Body of pancreas (tissue), 4 donors: ENCODE data around the gene OR8D1. TPM values are rescaled to one million over a fixed set of nuclear protein-coding genes. Genes with fewer than 3 reads are reported as not detected.
A peak's percentile ranks its signal among the peaks of the same experiment; 100 is the strongest.

Experiments used
- ATAC-seq: fragments of 150-250 bp; one replicate; pipeline ENCODE4 v1.9.1; 2016
- DNase-seq, 4 donors: peaks; one replicate each; pipeline ENCODE4 v3.0.0-alpha.2; 2019
- H3K27ac ChIP-seq, 4 donors: fragments of 200-600 bp; sonication (generic); 1 replicate in 3 of 4; 2 replicates in 1 of 4; pipeline versions ENCODE4 v1.5.1 to v1.6.1; 2016 to 2019; ENCODE audit warnings: mild to moderate bottlenecking in 1 of 4, mixed read lengths in 1 of 4, moderate library complexity in 1 of 4
- H3K27me3 ChIP-seq, 2 donors: fragments of 200-600 bp; sonication (generic); one replicate each; pipeline ENCODE4 v1.6.0; 2016; ENCODE audit warnings: mild to moderate bottlenecking in 1 of 2
- H3K36me3 ChIP-seq, 2 donors: fragments of 200-600 bp; sonication (generic); replicated peaks in 1 of 2; 2 replicates each; pipeline ENCODE4 v1.5.1; 2016; ENCODE audit warnings: low read depth in 2 of 2; ENCODE audit not compliant: insufficient read depth in 1 of 2
- H3K4me1 ChIP-seq: fragments of 200-600 bp; sonication (generic); one replicate; pipeline ENCODE4 v1.6.0; 2016
- H3K4me3 ChIP-seq, 2 donors: fragments of 200-600 bp; sonication (generic); 1 replicate in 1 of 2; 2 replicates in 1 of 2; pipeline ENCODE4 v1.5.1; 2016 to 2019
- H3K9me3 ChIP-seq, 3 donors: fragments of 200-600 bp; sonication (generic); 1 replicate in 2 of 3; 2 replicates in 1 of 3; pipeline ENCODE4 v1.5.1; 2016
- CTCF ChIP-seq, 7 experiments: fragments of 450-650 bp in 4 of 7; fragments of 200-600 bp in 3 of 7; sonication (generic) in 3 of 7; IDR thresholded peaks; one replicate each; pipeline ENCODE4 v1.5.1; 2016 to 2019; ENCODE audit warnings: antibody characterized with exemption in 7 of 7
- POLR2A ChIP-seq, 3 donors: fragments of 450-650 bp; IDR thresholded peaks; one replicate each; pipeline ENCODE4 v1.6.1; 2016; ENCODE audit warnings: antibody characterized with exemption in 3 of 3, mild to moderate bottlenecking in 2 of 3
- WGBS, 2 donors: methylation state at CpG; one replicate each; pipeline ENCODE4 v1.1.5; 2017; 5-methylcytosine and 5-hydroxymethylcytosine counted together
- intact Hi-C: fragments of 100-400 bp; cut with DNase I; formaldehyde crosslinking; loops from one replicate; pipeline ENCODE4 v1.15.1; 2023
- total RNA-seq, 2 donors: library from RNA; depleted of rRNA; stranded (reverse); fragments of >200 nt; gene quantifications; one replicate each; pipeline ENCODE4 v1.1.0, GENCODE V29; 2016

OR8D1 gene
- total RNA-seq, 2 donors from 2014 or later, result not detected

DNA sequence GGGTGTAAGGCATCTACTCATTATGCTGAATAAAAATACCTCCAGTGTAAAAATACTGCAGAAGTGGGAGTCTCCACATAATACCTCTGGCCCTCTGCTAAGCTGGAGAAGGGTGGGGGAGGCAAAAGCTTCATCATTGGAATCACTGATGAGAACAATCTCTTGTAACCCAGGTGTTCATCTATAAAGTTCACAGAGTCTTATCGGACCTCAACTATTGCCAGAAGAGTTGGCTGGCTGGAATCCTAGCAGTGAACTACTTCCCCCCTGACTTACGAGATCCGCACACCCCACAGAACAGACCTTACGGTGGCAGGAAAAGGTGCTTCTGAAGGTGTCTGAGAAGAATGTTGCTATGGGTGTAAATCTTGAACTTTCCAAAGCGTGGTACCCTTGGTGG is 2.5 kb downstream of the OR8D1 start:
- no peaks in the 10 kb centered on the region for H3K27me3 ChIP-seq
- intact Hi-C loops, result no loop called here
- peaks cover 16% of the 10 kb centered on the region for H3K4me1 ChIP-seq
- TF ChIP-seq POLR2A (IDR thresholded peaks at IDR 0.05) (no peak), CTCF (IDR thresholded peaks at IDR 0.05) (no peak)
- H3K4me3 ChIP-seq, result no peak overlapping the region
- ATAC-seq (peak; percentile 80), DNase-seq (peak; percentile 28 to 64 (median 46))
- H3K36me3 ChIP-seq, result no peaks in the 10 kb centered on the region
- WGBS, 2 donors, result 35 to 70% methylated on average over 5 of the region's 5 CpGs
- H3K9me3 ChIP-seq, result no peaks in the 10 kb centered on the region
- peak overlapping the region in 2 of 4 donors; percentile 18 to 26 for H3K27ac ChIP-seq

DNA sequence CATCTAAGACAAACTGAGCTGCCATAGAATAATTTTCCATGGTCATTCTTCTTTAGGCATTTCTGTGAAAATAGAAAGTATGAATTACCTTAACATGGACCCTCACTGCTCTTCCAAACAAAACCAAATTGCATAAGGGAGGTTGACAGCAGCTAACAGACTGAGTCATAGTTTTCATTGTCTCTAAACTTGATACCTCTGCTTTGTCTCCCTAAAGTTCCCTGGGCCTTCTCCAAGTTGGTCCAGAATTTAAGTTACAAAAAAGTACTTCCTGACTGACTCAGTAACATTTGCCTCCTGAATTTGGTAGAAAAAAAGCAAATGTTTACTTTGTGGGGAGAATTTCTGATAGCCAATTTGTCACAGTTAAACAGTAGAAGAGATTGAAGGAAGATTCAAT is 3.0 kb downstream of the OR8D1 start:
- Histone ChIP-seq H3K4me3 (no peak overlapping the region), H3K36me3 (no peaks in the 10 kb centered on the region), H3K27me3 (no peaks in the 10 kb centered on the region), H3K9me3 (no peaks in the 10 kb centered on the region), H3K27ac (peak overlapping the region in 1 of 4 donors; percentile 26), H3K4me1 (peaks cover 16% of the 10 kb centered on the region)
- intact Hi-C loops, result no loop called here
- ATAC-seq (no peak), DNase-seq (no peak)
- TF ChIP-seq POLR2A (IDR thresholded peaks at IDR 0.05), result no peak
- TF ChIP-seq CTCF (IDR thresholded peaks at IDR 0.05), result no peak

DNA sequence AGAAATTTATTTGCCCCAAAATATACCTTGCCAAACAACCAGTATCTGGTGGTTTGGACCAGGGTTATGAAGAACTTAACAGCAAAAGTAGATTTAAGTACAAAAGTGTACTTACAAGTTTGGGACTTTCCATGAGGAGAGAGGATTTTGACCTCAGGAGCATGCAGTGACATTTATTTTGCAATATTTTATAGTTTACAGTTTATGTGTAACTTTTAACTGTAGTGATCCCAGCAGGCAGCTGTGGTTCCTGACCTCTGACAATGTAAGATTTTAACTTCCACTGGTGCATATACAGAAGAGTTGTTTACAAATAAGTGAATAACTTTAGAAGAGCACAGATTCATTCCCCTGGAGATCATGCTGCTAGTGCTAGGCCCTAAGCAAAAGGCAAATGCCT is 6.7 kb downstream of the OR8D1 start:
- no peak for ATAC-seq
- Histone ChIP-seq H3K9me3 (no peaks in the 10 kb centered on the region), H3K27ac (no peak overlapping the region), H3K27me3 (no peaks in the 10 kb centered on the region), H3K4me3 (no peak overlapping the region), H3K36me3 (no peaks in the 10 kb centered on the region), H3K4me1 (peaks cover 16% of the 10 kb centered on the region)
- no peak for DNase-seq
- no peak for TF ChIP-seq POLR2A (IDR thresholded peaks at IDR 0.05)
- intact Hi-C loops, result no loop called here

- no peaks in the 10 kb centered on the region for H3K9me3 ChIP-seq
- H3K27me3 ChIP-seq, result no peaks in the 10 kb centered on the region
- no peaks in the 10 kb centered on the region for H3K4me1 ChIP-seq
- 53 to 62% methylated on average over 3 of the region's 3 CpGs for WGBS, 2 donors
- intact Hi-C loops, result no loop called here
- no peak overlapping the region for H3K4me3 ChIP-seq
- DNase-seq (no peak), ATAC-seq (no peak)
- H3K27ac ChIP-seq, result no peak overlapping the region
- TF ChIP-seq POLR2A (IDR thresholded peaks at IDR 0.05) (no peak), CTCF (IDR thresholded peaks at IDR 0.05) (no peak)
- H3K36me3 ChIP-seq, result no peaks in the 10 kb centered on the region
These were observed 11.2 kb downstream of the OR8D1 start for GRCh38 chr11:124302347-124303125.

GRCh38 chr11:124301548-124301947 is 12.2 kb downstream of the OR8D1 start:
- ATAC-seq (no peak), DNase-seq (no peak)
- H3K4me1 ChIP-seq, result no peaks in the 10 kb centered on the region
- intact Hi-C loops, result no loop called here
- no peak for TF ChIP-seq CTCF (IDR thresholded peaks at IDR 0.05)
- TF ChIP-seq POLR2A (IDR thresholded peaks at IDR 0.05), result no peak
- no peaks in the 10 kb centered on the region for H3K36me3 ChIP-seq
- no peaks in the 10 kb centered on the region for H3K9me3 ChIP-seq
- no peak overlapping the region for H3K27ac ChIP-seq
- 80 to 84% methylated on average over 3 of the region's 3 CpGs for WGBS, 2 donors
- no peaks in the 10 kb centered on the region for H3K27me3 ChIP-seq
- H3K4me3 ChIP-seq, result no peak overlapping the region
